Ishikawa (cell line): Measurements from ENCODE around the gene RABEP1.

Experiments
- EP300 ChIP-seq: IDR thresholded peaks from 2 replicates; pipeline ENCODE4 v1.6.1; 2012; ENCODE audit warnings: borderline replicate concordance
- TF ChIP-seq, protein P1 (sequence below): IDR thresholded peaks from 2 replicates; pipeline ENCODE4 v1.6.1; 2012

DNA sequence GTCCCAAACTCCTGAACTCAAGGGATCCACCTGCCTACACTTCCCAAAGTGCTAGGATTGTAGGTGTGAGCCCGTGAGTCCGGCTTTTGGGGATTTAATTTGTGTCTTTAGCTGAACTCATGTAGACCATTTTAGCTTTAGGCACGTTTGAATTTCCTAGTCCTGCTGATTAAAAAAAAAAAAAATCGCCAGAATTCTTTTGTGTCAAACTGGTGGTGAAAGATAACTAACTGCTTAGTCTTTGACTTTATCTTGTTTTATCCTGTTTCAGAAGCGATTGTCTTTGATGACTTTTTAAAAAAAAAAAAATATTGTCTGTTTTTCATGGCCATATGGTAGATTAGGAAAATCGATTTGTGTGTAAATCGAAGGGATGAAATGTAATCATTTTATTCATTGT lies 2.6 kb downstream of the RABEP1 start:
- no peak for TF ChIP-seq EP300
- TF ChIP-seq, protein P1, sequence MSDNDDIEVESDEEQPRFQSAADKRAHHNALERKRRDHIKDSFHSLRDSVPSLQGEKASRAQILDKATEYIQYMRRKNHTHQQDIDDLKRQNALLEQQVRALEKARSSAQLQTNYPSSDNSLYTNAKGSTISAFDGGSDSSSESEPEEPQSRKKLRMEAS = no peak
